NCI-H345 treated with DMSO at 0.1 percent for 48 hours (cell line): ENCODE results near the gene S100A5.
A peak's percentile ranks its signal among the peaks of the same experiment; 100 is the strongest.
"Not testable (repeated sequence)": the region's sequence is repeated elsewhere in the genome, so short reads cannot be mapped to it uniquely, and the experiment has no call there.

Experiments used
- DNase-seq: peaks from one replicate; lab custom pipeline; 2025; ENCODE audit not compliant: unreplicated experiment; lab: John Stamatoyannopoulos, UW

Gene S100A5

GRCh38 chr1:153540394-153541361 is at the start of gene S100A5:
TSS of gene S100A5 (minus strand) at chr1:153540934. CDS start at chr1:153540191, 743 bp downstream.
- DNase-seq: no peak

- no peak for DNase-seq
Measured at GRCh38 chr1:153588482-153588881, 47.7 kb upstream of the S100A5 start.

GRCh38 chr1:153588033-153588432 is 47.3 kb upstream of the S100A5 start:
- DNase-seq: not testable (repeated sequence)

GRCh38 chr1:153587314-153587713 is 46.6 kb upstream of the S100A5 start:
- DNase-seq: no peak

- DNase-seq: no peak
Measured at GRCh38 chr1:153586347-153586746, 45.6 kb upstream of the S100A5 start.

- no peak for DNase-seq
Measured at GRCh38 chr1:153585006-153585405, 44.3 kb upstream of the S100A5 start.

GRCh38 chr1:153583976-153584375 is 43.2 kb upstream of the S100A5 start:
- DNase-seq: no peak

- not testable (repeated sequence) for DNase-seq
Measured at GRCh38 chr1:153583514-153583913, 42.8 kb upstream of the S100A5 start.

GRCh38 chr1:153582836-153583235 is 42.1 kb upstream of the S100A5 start:
- DNase-seq: not testable (repeated sequence)

GRCh38 chr1:153578936-153579335 is 38.2 kb upstream of the S100A5 start:
- DNase-seq: no peak

- DNase-seq: no peak
Measured at GRCh38 chr1:153578490-153578889, 37.8 kb upstream of the S100A5 start.

GRCh38 chr1:153577624-153578051 is 36.9 kb upstream of the S100A5 start:
- no peak for DNase-seq

GRCh38 chr1:153577138-153577537 is 36.4 kb upstream of the S100A5 start:
- DNase-seq: no peak

- DNase-seq: not testable (repeated sequence)
Measured at GRCh38 chr1:153575497-153575896, 34.8 kb upstream of the S100A5 start.

- DNase-seq: not testable (repeated sequence)
Measured at GRCh38 chr1:153575081-153575491, 34.4 kb upstream of the S100A5 start.

GRCh38 chr1:153573351-153573750 is 32.6 kb upstream of the S100A5 start:
- no peak for DNase-seq

GRCh38 chr1:153572569-153573015 is 31.9 kb upstream of the S100A5 start:
- DNase-seq: peak; percentile 13

- no peak for DNase-seq
Measured at GRCh38 chr1:153571706-153572105, 31.0 kb upstream of the S100A5 start.

- DNase-seq: no peak
Measured at GRCh38 chr1:153570874-153571273, 30.1 kb upstream of the S100A5 start.

GRCh38 chr1:153569465-153569864 is 28.7 kb upstream of the S100A5 start:
- DNase-seq: no peak

GRCh38 chr1:153568367-153569099 is 27.8 kb upstream of the S100A5 start:
- peak; percentile 98 for DNase-seq
